WERI-Rb-1 (cell line): ENCODE measurements around the gene FAM13C.

Source experiments
- DNase-seq: peaks from one replicate; pipeline ENCODE4 v3.0.0-alpha.2; 2020
- H3K27ac ChIP-seq: fragments of 250-450 bp; sonication (Bioruptor Pico); 2 replicates; pipeline ENCODE4 v1.5.1; 2020; ENCODE audit warnings: mild to moderate bottlenecking, moderate library complexity
- H3K27me3 ChIP-seq: fragments of 250-450 bp; sonication (Bioruptor Pico); 2 replicates; pipeline ENCODE4 v1.5.1; 2021; ENCODE audit warnings: mild to moderate bottlenecking, low read depth, moderate library complexity; ENCODE audit not compliant: insufficient read depth, severe bottlenecking
- H3K36me3 ChIP-seq: fragments of 250-450 bp; sonication (Bioruptor Pico); 2 replicates; pipeline ENCODE4 v1.5.1; 2020; ENCODE audit warnings: mild to moderate bottlenecking, moderate library complexity
- H3K4me3 ChIP-seq: 2 replicates; pipeline ENCODE4 v1.5.1; 2011; ENCODE audit warnings: low read depth, mild to moderate bottlenecking, control low read depth, low read length
- H3K9me3 ChIP-seq: fragments of 250-450 bp; sonication (Bioruptor Pico); 2 replicates; pipeline ENCODE4 v1.5.1; 2021; ENCODE audit warnings: mild to moderate bottlenecking, moderate library complexity; ENCODE audit not compliant: severe bottlenecking
- TF ChIP-seq, protein P1 (sequence below): IDR thresholded peaks from 2 replicates; pipeline ENCODE4 v1.5.1; 2011; ENCODE audit warnings: low read depth, mild to moderate bottlenecking, control low read depth, inconsistent platforms, low read length

FAM13C gene

GRCh38 chr10:59212301-59212798 is 150.0 kb downstream of the FAM13C start:
- Histone ChIP-seq H3K36me3 (peaks cover 10% of the 10 kb centered on the region), H3K27ac (no peak overlapping the region), H3K4me3 (no peak overlapping the region), H3K9me3 (peaks cover 2% of the 10 kb centered on the region), H3K27me3 (no peaks in the 10 kb centered on the region)
- TF ChIP-seq, protein P1, sequence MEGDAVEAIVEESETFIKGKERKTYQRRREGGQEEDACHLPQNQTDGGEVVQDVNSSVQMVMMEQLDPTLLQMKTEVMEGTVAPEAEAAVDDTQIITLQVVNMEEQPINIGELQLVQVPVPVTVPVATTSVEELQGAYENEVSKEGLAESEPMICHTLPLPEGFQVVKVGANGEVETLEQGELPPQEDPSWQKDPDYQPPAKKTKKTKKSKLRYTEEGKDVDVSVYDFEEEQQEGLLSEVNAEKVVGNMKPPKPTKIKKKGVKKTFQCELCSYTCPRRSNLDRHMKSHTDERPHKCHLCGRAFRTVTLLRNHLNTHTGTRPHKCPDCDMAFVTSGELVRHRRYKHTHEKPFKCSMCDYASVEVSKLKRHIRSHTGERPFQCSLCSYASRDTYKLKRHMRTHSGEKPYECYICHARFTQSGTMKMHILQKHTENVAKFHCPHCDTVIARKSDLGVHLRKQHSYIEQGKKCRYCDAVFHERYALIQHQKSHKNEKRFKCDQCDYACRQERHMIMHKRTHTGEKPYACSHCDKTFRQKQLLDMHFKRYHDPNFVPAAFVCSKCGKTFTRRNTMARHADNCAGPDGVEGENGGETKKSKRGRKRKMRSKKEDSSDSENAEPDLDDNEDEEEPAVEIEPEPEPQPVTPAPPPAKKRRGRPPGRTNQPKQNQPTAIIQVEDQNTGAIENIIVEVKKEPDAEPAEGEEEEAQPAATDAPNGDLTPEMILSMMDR = no peak
- no peak for DNase-seq

DNA sequence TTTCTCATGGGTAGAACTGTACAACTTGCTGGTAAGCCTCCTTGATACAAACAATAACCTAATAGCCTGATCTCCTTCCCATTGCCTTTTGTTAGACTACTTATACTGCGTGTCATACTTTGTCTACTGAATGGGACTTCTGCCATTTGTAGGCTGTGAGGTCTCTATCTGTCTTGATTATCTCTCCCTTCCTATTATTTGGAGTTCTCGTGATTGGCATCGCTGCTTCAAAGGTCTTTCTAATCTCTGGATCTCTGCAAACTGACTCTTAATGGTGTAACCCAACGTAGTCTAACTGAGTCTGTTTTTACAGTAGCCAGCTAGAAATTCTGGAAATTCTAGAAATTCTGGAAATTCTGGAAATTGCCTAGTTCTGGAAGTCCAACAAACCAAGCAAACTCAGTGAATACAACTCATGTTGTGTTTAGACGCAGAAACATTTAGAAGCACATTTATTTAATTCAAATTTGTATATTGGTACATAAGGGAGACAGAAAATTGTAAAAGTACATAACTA is 156.1 kb downstream of the FAM13C start:
- Histone ChIP-seq H3K27ac (no peak overlapping the region), H3K4me3 (no peak overlapping the region), H3K27me3 (no peaks in the 10 kb centered on the region), H3K9me3 (peaks cover 3% of the 10 kb centered on the region), H3K36me3 (peaks cover 23% of the 10 kb centered on the region)
- TF ChIP-seq, protein P1 = no peak
- DNase-seq = no peak
